Neuronal stem cell (in vitro differentiated cells): ENCODE results near the gene PFN1.

ENCODE experiments used
- DNase-seq: peaks from one replicate; pipeline ENCODE4 v3.0.0-alpha.2; 2013; ENCODE audit warnings: low spot score
- H2AFZ ChIP-seq: one replicate; pipeline ENCODE4 v1.6.1; 2013; ENCODE audit warnings: mild to moderate bottlenecking, low read length, inconsistent platforms
- H2AK5ac ChIP-seq: 2 replicates; pipeline ENCODE4 v1.6.1; 2013; ENCODE audit warnings: low read depth, mild to moderate bottlenecking, inconsistent platforms, low read length, moderate library complexity, mixed read lengths
- H2BK120ac ChIP-seq: 2 replicates; pipeline ENCODE4 v1.6.1; 2013; ENCODE audit warnings: low read depth, mild to moderate bottlenecking, inconsistent platforms, low read length, moderate library complexity, mixed read lengths
- H2BK12ac ChIP-seq: one replicate; pipeline ENCODE4 v1.6.1; 2013; ENCODE audit warnings: low read length, inconsistent platforms
- H2BK15ac ChIP-seq: 2 replicates; pipeline ENCODE4 v1.6.1; 2013; ENCODE audit warnings: mild to moderate bottlenecking, low read length, inconsistent platforms, mixed read lengths
- H2BK5ac ChIP-seq: one replicate; pipeline ENCODE4 v1.6.1; 2013; ENCODE audit warnings: inconsistent platforms, mild to moderate bottlenecking, low read length, moderate library complexity
- H3K14ac ChIP-seq: one replicate; pipeline ENCODE4 v1.6.1; 2013; ENCODE audit warnings: low read length, inconsistent platforms
- H3K18ac ChIP-seq: 2 replicates; pipeline ENCODE4 v1.6.1; 2013; ENCODE audit warnings: low read length, inconsistent platforms
- H3K23ac ChIP-seq: 2 replicates; pipeline ENCODE4 v1.6.1; 2013; ENCODE audit warnings: low read depth, mild to moderate bottlenecking, mixed read lengths, low read length, inconsistent platforms; ENCODE audit not compliant: poor library complexity
- H3K27ac ChIP-seq: replicated peaks from 3 replicates; pipeline ENCODE4 v1.5.1; 2013; ENCODE audit warnings: low read length, inconsistent platforms
- H3K27me3 ChIP-seq, 3 experiments: 2 replicates each; pipeline ENCODE4 v1.6.1; 2013; ENCODE audit warnings: low read length in 3 of 3, mild to moderate bottlenecking in 2 of 3, inconsistent platforms in 1 of 3, low read depth in 1 of 3, mixed read lengths in 1 of 3, moderate library complexity in 1 of 3; ENCODE audit not compliant: control insufficient read depth in 3 of 3, insufficient read depth in 3 of 3
- H3K36me3 ChIP-seq, 2 donors: replicated peaks in 1 of 2; 2 replicates each; pipeline ENCODE4 v1.6.1; 2013; ENCODE audit warnings: low read length in 2 of 2; ENCODE audit not compliant: control insufficient read depth in 2 of 2, insufficient read depth in 2 of 2
- H3K4ac ChIP-seq: 2 replicates; pipeline ENCODE4 v1.6.1; 2013; ENCODE audit warnings: inconsistent platforms, mild to moderate bottlenecking, low read length, moderate library complexity
- H3K4me1 ChIP-seq, 2 donors: 1 replicate in 1 of 2; 2 replicates in 1 of 2; pipeline ENCODE4 v1.6.1; 2013; ENCODE audit warnings: low read length in 2 of 2, low read depth in 1 of 2; ENCODE audit not compliant: control insufficient read depth in 2 of 2, insufficient read depth in 1 of 2
- H3K4me2 ChIP-seq: one replicate; pipeline ENCODE4 v1.6.1; 2013; ENCODE audit warnings: mild to moderate bottlenecking, low read length, inconsistent platforms; ENCODE audit not compliant: insufficient read depth, poor library complexity, severe bottlenecking
- H3K4me3 ChIP-seq, 2 donors: 2 replicates each; pipeline ENCODE4 v1.5.1; 2013; ENCODE audit warnings: low read length in 2 of 2, mild to moderate bottlenecking in 2 of 2, inconsistent platforms in 1 of 2, moderate library complexity in 1 of 2
- H3K79me1 ChIP-seq: one replicate; pipeline ENCODE4 v1.6.1; 2013; ENCODE audit warnings: low read depth, mild to moderate bottlenecking, inconsistent platforms, low read length, moderate library complexity
- H3K9ac ChIP-seq: one replicate; pipeline ENCODE4 v1.6.1; 2013; ENCODE audit warnings: mild to moderate bottlenecking, low read depth, low read length, inconsistent platforms; ENCODE audit not compliant: poor library complexity
- H3K9me3 ChIP-seq, 2 donors: replicated peaks in 1 of 2; 2 replicates each; pipeline versions ENCODE3 to v1.6.1; 2013; ENCODE audit warnings: low read length in 2 of 2, mild to moderate bottlenecking in 2 of 2, inconsistent platforms in 1 of 2, low read depth in 1 of 2, mixed read lengths in 1 of 2, moderate library complexity in 1 of 2; ENCODE audit not compliant: control insufficient read depth in 2 of 2, insufficient read depth in 1 of 2
- H4K8ac ChIP-seq: one replicate; pipeline ENCODE4 v1.6.1; 2013; ENCODE audit warnings: low read depth, mild to moderate bottlenecking, inconsistent platforms, low read length, moderate library complexity
- H4K91ac ChIP-seq: one replicate; pipeline ENCODE4 v1.6.1; 2013; ENCODE audit warnings: low read length, low read depth, mild to moderate bottlenecking, inconsistent platforms; ENCODE audit not compliant: poor library complexity
- WGBS, 2 donors: extraction: QIAGEN DNeasy Blood & Tissue Kit; methylation state at CpG; one replicate each; pipeline ENCODE4 v1.1.7; 2013; ENCODE audit warnings: missing lambda C conversion rate in 2 of 2, mixed read lengths in 1 of 2; ENCODE audit not compliant: insufficient read length in 2 of 2, insufficient replicate concordance in 1 of 2; ENCODE audit errors: extremely low coverage in 2 of 2; 5-methylcytosine and 5-hydroxymethylcytosine counted together

The PFN1 gene

DNA sequence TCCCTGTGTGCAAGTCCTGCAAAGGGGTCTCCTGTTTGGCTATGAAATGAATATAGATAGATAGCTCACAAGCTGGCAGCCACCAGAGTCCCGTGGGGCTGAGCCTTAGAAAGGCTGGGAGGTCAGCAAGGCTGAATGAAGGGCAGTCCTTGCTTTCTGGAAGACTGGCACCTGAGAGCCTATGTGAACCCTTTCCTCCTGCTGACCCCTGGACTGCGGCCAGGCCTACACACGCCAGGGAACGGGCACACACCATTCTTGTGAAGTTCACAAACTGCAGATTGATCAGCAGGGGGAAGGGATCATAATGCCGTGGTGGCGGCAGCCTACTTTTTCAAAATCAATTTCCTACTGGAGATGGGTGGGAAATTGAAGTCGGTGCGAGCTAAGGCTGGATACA lies 50.0 kb downstream of the PFN1 start:
- Histone ChIP-seq H2AK5ac (no peak overlapping the region), H2AFZ (no peak overlapping the region), H2BK5ac (no peak overlapping the region), H3K36me3 (peaks cover 30 to 62% of the 10 kb centered on the region in 2 donors), H4K91ac (no peak overlapping the region), H3K27ac (no peak overlapping the region), H3K4me1 (peaks cover 0 to 1% of the 10 kb centered on the region in 2 donors), H3K79me1 (peaks cover 4% of the 10 kb centered on the region), H3K9ac (no peak overlapping the region), H2BK12ac (no peak overlapping the region), H3K4me3 (no peak overlapping the region), H2BK120ac (peak overlapping the region; percentile 47), H3K4ac (no peak overlapping the region), H3K4me2 (no peak overlapping the region), H3K27me3 (peaks cover 0 to 3% (median 0%) of the 10 kb centered on the region in 3 experiments), H3K18ac (no peak overlapping the region), H4K8ac (no peak overlapping the region), H3K23ac (no peak overlapping the region), H3K9me3 (no peaks in the 10 kb centered on the region), H2BK15ac (no peak overlapping the region), H3K14ac (no peak overlapping the region)
- WGBS, 2 donors = no CpG with 5 or more reads among the region's 8 CpGs
- no peak for DNase-seq

DNA sequence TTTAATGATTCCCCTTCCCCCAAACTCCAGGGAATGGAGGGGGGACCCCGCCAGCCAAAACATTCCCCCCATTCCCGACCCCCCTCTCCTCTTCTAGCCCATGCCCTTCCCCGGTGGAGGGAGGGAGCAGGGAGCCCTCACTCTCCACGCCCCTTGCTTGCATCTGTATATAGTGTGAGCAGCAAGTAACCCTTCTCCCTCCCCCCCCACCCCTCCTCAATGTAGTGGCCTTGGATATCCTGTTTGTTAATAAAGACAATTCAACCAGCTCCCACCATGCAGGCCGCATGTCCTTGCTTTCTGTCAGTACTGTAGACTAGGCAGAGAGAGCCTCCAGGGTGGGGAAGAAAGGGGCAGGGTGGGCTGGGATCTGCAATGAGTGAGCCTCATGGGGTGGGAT lies 50.5 kb downstream of the PFN1 start:
- H2AFZ ChIP-seq = no peak overlapping the region
- no peak overlapping the region for H3K18ac ChIP-seq
- no peak overlapping the region for H3K4me2 ChIP-seq
- H3K23ac ChIP-seq = no peak overlapping the region
- no peak overlapping the region for H2BK120ac ChIP-seq
- no peaks in the 10 kb centered on the region for H3K9me3 ChIP-seq
- WGBS, 2 donors = no CpG with 5 or more reads among the region's 5 CpGs
- no peak for DNase-seq
- peak overlapping the region; percentile 43 for H4K8ac ChIP-seq
- H3K4me3 ChIP-seq = no peak overlapping the region
- no peak overlapping the region for H3K4ac ChIP-seq
- no peak overlapping the region for H2BK15ac ChIP-seq
- H2BK5ac ChIP-seq = no peak overlapping the region
- no peak overlapping the region for H3K27ac ChIP-seq
- no peak overlapping the region for H3K9ac ChIP-seq
- H3K36me3 ChIP-seq = peaks cover 35 to 67% of the 10 kb centered on the region in 2 donors
- H3K79me1 ChIP-seq = peaks cover 4% of the 10 kb centered on the region
- no peak overlapping the region for H2BK12ac ChIP-seq
- H2AK5ac ChIP-seq = no peak overlapping the region
- no peaks in the 10 kb centered on the region for H3K4me1 ChIP-seq
- H4K91ac ChIP-seq = no peak overlapping the region
- H3K27me3 ChIP-seq = peaks cover 0 to 3% (median 0%) of the 10 kb centered on the region in 3 experiments
- H3K14ac ChIP-seq = no peak overlapping the region

DNA sequence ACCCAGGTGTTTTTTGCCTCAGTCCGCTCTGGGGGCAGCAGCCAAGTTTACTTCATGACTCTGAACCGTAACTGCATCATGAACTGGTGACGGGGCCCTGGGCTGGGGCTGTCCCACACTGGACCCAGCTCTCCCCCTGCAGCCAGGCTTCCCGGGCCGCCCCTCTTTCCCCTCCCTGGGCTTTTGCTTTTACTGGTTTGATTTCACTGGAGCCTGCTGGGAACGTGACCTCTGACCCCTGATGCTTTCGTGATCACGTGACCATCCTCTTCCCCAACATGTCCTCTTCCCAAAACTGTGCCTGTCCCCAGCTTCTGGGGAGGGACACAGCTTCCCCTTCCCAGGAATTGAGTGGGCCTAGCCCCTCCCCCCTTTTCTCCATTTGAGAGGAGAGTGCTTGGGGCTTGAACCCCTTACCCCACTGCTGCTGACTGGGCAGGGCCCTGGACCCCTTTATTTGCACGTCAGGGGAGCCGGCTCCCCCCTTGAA lies 51.1 kb downstream of the PFN1 start:
- H3K4me3 ChIP-seq = no peak overlapping the region
- H2AFZ ChIP-seq = no peak overlapping the region
- no peak for DNase-seq
- peaks cover 36 to 72% of the 10 kb centered on the region in 2 donors for H3K36me3 ChIP-seq
- WGBS, 2 donors = no CpG with 5 or more reads among the region's 10 CpGs
- H3K27me3 ChIP-seq = peaks cover 0 to 3% (median 0%) of the 10 kb centered on the region in 3 experiments
- no peaks in the 10 kb centered on the region for H3K9me3 ChIP-seq
- H2AK5ac ChIP-seq = no peak overlapping the region
- H3K14ac ChIP-seq = no peak overlapping the region
- no peak overlapping the region for H2BK120ac ChIP-seq
- H4K8ac ChIP-seq = no peak overlapping the region
- no peak overlapping the region for H3K4me2 ChIP-seq
- H3K27ac ChIP-seq = no peak overlapping the region
- H2BK15ac ChIP-seq = no peak overlapping the region
- no peak overlapping the region for H3K9ac ChIP-seq
- H4K91ac ChIP-seq = no peak overlapping the region
- peaks cover 6% of the 10 kb centered on the region for H3K79me1 ChIP-seq
- H2BK5ac ChIP-seq = no peak overlapping the region
- no peak overlapping the region for H3K18ac ChIP-seq
- H2BK12ac ChIP-seq = no peak overlapping the region
- no peak overlapping the region for H3K23ac ChIP-seq
- no peaks in the 10 kb centered on the region for H3K4me1 ChIP-seq
- H3K4ac ChIP-seq = no peak overlapping the region

DNA sequence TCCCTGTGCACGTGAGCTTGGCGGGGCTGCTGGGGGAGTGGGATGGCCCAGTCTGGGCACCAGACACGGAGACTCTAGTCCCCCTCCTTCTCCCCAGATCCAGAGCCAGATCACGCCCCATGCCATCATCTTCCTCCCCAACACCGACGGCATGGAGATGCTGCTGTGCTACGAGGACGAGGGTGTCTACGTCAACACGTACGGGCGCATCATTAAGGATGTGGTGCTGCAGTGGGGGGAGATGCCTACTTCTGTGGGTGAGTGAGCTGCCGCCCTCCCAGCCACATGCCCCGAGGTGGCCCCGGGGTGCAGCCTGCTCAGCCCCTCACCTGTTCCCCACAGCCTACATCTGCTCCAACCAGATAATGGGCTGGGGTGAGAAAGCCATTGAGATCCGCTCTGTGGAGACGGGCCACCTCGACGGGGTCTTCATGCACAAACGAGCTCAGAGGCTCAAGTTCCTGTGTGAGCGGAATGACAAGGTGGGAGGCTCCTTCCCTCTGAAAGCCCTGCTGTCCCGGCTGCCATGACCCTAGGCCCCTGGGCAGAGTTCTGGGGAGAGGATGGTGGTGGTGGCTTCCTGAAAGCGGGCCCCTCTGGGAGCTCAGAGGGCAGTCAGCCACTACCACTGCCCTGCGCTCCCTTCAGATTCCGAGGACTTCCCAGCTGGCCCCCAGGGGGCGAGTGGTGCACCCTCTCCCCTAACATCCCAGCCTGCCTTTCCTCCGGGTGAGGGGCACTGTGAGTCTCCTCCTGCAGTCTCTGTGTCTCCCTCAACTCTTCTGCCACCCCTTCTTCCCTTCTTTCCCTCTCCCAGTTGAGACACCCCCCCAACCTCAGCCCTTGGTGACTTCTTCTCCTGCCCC lies 51.8 kb downstream of the PFN1 start:
- H2BK15ac ChIP-seq = no peak overlapping the region
- no peak overlapping the region for H2BK120ac ChIP-seq
- H3K14ac ChIP-seq = no peak overlapping the region
- no peak overlapping the region for H3K4me2 ChIP-seq
- H3K23ac ChIP-seq = peak overlapping the region; percentile 55
- no peak for DNase-seq
- no peaks in the 10 kb centered on the region for H3K4me1 ChIP-seq
- H2BK12ac ChIP-seq = peak overlapping the region; percentile 22
- no peak overlapping the region for H2AK5ac ChIP-seq
- WGBS, 2 donors = no CpG with 5 or more reads among the region's 27 CpGs
- peaks cover 0 to 3% (median 0%) of the 10 kb centered on the region in 3 experiments for H3K27me3 ChIP-seq
- no peak overlapping the region for H3K4me3 ChIP-seq
- H2AFZ ChIP-seq = no peak overlapping the region
- H3K79me1 ChIP-seq = peaks cover 6% of the 10 kb centered on the region
- H3K9me3 ChIP-seq = no peaks in the 10 kb centered on the region
- H3K9ac ChIP-seq = peak overlapping the region; percentile 60
- H2BK5ac ChIP-seq = no peak overlapping the region
- peak overlapping the region; percentile 82 for H4K8ac ChIP-seq
- H3K4ac ChIP-seq = no peak overlapping the region
- no peak overlapping the region for H3K27ac ChIP-seq
- H4K91ac ChIP-seq = no peak overlapping the region
- peaks cover 37 to 77% of the 10 kb centered on the region in 2 donors for H3K36me3 ChIP-seq
- no peak overlapping the region for H3K18ac ChIP-seq
